Fibroblast of pulmonary artery (primary cell): ENCODE results near the gene OSBP2.

Experiments
- DNase-seq: peaks from one replicate; pipeline ENCODE4 v3.0.0-alpha.2; 2010; ENCODE audit warnings: low read depth
- H3K4me3 ChIP-seq: replicated peaks from 2 replicates; pipeline ENCODE4 v1.5.1; 2011; ENCODE audit warnings: low read depth, mild to moderate bottlenecking, control low read depth, low read length, moderate library complexity
- CTCF ChIP-seq: IDR thresholded peaks from 2 replicates; pipeline ENCODE4 v1.5.1; 2011; ENCODE audit warnings: mild to moderate bottlenecking, control low read depth, low read length, inconsistent platforms; ENCODE audit errors: missing control alignments

OSBP2 gene

GRCh38 chr22:30855266-30855665, 160.6 kb downstream of the OSBP2 start:
- H3K4me3 ChIP-seq = no peak overlapping the region
- no peak for DNase-seq

GRCh38 chr22:30855677-30856518, 161.2 kb downstream of the OSBP2 start:
- no peak for DNase-seq
- TF ChIP-seq CTCF = no peak
- no peak overlapping the region for H3K4me3 ChIP-seq

More at GRCh38 chr22:30855266-30855665, 160.6 kb downstream of the OSBP2 start:
- TF ChIP-seq CTCF = no peak

GRCh38 chr22:30856741-30857502, 162.2 kb downstream of the OSBP2 start:
- no peak for TF ChIP-seq CTCF
- DNase-seq = peak; percentile 25
- no peak overlapping the region for H3K4me3 ChIP-seq

- no peak for TF ChIP-seq CTCF
- H3K4me3 ChIP-seq = no peak overlapping the region
- DNase-seq = no peak
Observed at GRCh38 chr22:30857791-30858190, 163.1 kb downstream of the OSBP2 start.

GRCh38 chr22:30858976-30859713, 164.5 kb downstream of the OSBP2 start:
- no peak overlapping the region for H3K4me3 ChIP-seq
- no peak for DNase-seq
- TF ChIP-seq CTCF = no peak

- no peak overlapping the region for H3K4me3 ChIP-seq
- no peak for TF ChIP-seq CTCF
- no peak for DNase-seq
Observed at GRCh38 chr22:30859714-30860095, 165.0 kb downstream of the OSBP2 start.
